Germinal center (tissue), 1 donor: ENCODE results near the gene NXPH4.

Experiments used
- DNase-seq: peaks from one replicate; pipeline ENCODE4 v3.0.0; 2012; ENCODE audit warnings: mixed read lengths, low spot score

The NXPH4 gene

GRCh38 chr12:57243521-57244311 is 27.1 kb downstream of the NXPH4 start:
- DNase-seq, result peak; percentile 83

GRCh38 chr12:57244312-57244696 is 27.7 kb downstream of the NXPH4 start:
- no peak for DNase-seq

- DNase-seq, result no peak
These were observed 30.4 kb downstream of the NXPH4 start for GRCh38 chr12:57247041-57247440.

GRCh38 chr12:57248934-57249742 is 32.5 kb downstream of the NXPH4 start:
- DNase-seq, result no peak

- no peak for DNase-seq
These were observed 33.9 kb downstream of the NXPH4 start for GRCh38 chr12:57250541-57250940.

- no peak for DNase-seq
These were observed 34.4 kb downstream of the NXPH4 start, which contains the start of gene STAC3 for GRCh38 chr12:57250956-57251355. TSS of gene STAC3 (minus strand) at chr12:57251187. CDS start at chr12:57249636, 1,551 bp downstream.

GRCh38 chr12:57254506-57255280 is 38.1 kb downstream of the NXPH4 start:
- no peak for DNase-seq

- no peak for DNase-seq
These were observed 39.3 kb downstream of the NXPH4 start for GRCh38 chr12:57255916-57256315.

- no peak for DNase-seq
These were observed 42.7 kb downstream of the NXPH4 start for GRCh38 chr12:57258977-57259970.

GRCh38 chr12:57260366-57260765 is 43.8 kb downstream of the NXPH4 start:
- DNase-seq, result no peak

- no peak for DNase-seq
These were observed 44.9 kb downstream of the NXPH4 start for GRCh38 chr12:57261428-57261865.

GRCh38 chr12:57262126-57262822 is 45.7 kb downstream of the NXPH4 start:
- DNase-seq, result no peak

- no peak for DNase-seq
These were observed 46.5 kb downstream of the NXPH4 start for GRCh38 chr12:57263096-57263495.

GRCh38 chr12:57266681-57267080 is 50.1 kb downstream of the NXPH4 start:
- no peak for DNase-seq

- no peak for DNase-seq
These were observed 51.7 kb downstream of the NXPH4 start for GRCh38 chr12:57268264-57268663.

GRCh38 chr12:57270966-57271470 is 54.4 kb downstream of the NXPH4 start:
- DNase-seq, result no peak

GRCh38 chr12:57272337-57273151 is 56.0 kb downstream of the NXPH4 start:
- no peak for DNase-seq

- DNase-seq, result no peak
These were observed 56.9 kb downstream of the NXPH4 start for GRCh38 chr12:57273516-57273915.
